Right lobe of liver (tissue), 4 donors: ENCODE data around the gene APBB2.

Experiments
- CTCF ChIP-seq, 4 donors: fragments of 200-600 bp in 3 of 4; fragments of 450-650 bp in 1 of 4; IDR thresholded peaks; one replicate each; pipeline versions ENCODE4 v1.5.1 to v1.8.0; 2016 to 2022; ENCODE audit warnings: antibody characterized with exemption in 4 of 4, mild to moderate bottlenecking in 2 of 4
- POLR2A ChIP-seq: fragments of 450-650 bp; IDR thresholded peaks from one replicate; pipeline ENCODE4 v1.6.1; 2017; ENCODE audit warnings: antibody characterized with exemption, mild to moderate bottlenecking
- donor health status: DM: no; HTN: no; CAD: no.
- donor health status: DM: no; HTN: no; CAD: no.
- donor health status: DM: no; HTN: yes; CAD: no.

GRCh38 chr4:40890764-40891163, 323.6 kb downstream of the APBB2 start:
- TF ChIP-seq CTCF (IDR thresholded peaks at IDR 0.05) (no peak), POLR2A (no peak)
